Gastrocnemius medialis (tissue), 4 donors: ENCODE measurements around the gene CD300C.

ENCODE experiments used
- CTCF ChIP-seq, 5 experiments: fragments of 450-650 bp in 3 of 5; fragments of 200-600 bp in 2 of 5; sonication (generic) in 2 of 5; IDR thresholded peaks in 4 of 5; conservative IDR thresholded peaks in 1 of 5; 1 replicate in 4 of 5; 2 replicates in 1 of 5; pipeline ENCODE4 v1.5.1; 2016 to 2019; ENCODE audit warnings: antibody characterized with exemption in 5 of 5, mild to moderate bottlenecking in 3 of 5, moderate library complexity in 3 of 5
- POLR2A ChIP-seq, 2 donors: fragments of 450-650 bp; IDR thresholded peaks; one replicate each; pipeline ENCODE4 v1.6.1; 2017; ENCODE audit warnings: antibody characterized with exemption in 2 of 2, mild to moderate bottlenecking in 2 of 2, moderate library complexity in 2 of 2

GRCh38 chr17:74592087-74592990 is 46.4 kb upstream of the CD300C start, which contains the start of gene CD300LD:
- no peak for TF ChIP-seq CTCF (IDR thresholded peaks at IDR 0.05 in 4 of 5, conservative IDR thresholded peaks at IDR 0.05 in 1 of 5)
- no peak for TF ChIP-seq POLR2A (IDR thresholded peaks at IDR 0.05)
